ENCODE results near the gene DYRK1A. TPM values are rescaled to one million over a fixed set of nuclear protein-coding genes. Genes with fewer than 3 reads are reported as not detected.

Gene DYRK1A
- total RNA-seq, 1 experiment from 2014 or later = 49.3 TPM

- BruUV-seq (replicated peaks) = no TSS peak
- H3K9ac ChIP-seq (ENCODE audit: low read length) = no peak overlapping the region
- DNase-seq (ENCODE audit: low read depth, low spot score) (no peak), ATAC-seq (no peak)
- H3K79me2 ChIP-seq (ENCODE audit: insufficient read depth, low read length) = no peaks in the 10 kb centered on the region
- no peak overlapping the region for H3K4me2 ChIP-seq (ENCODE audit: low read length)
- POLR2A ChIA-PET = no interaction called here
- no peaks in the 10 kb centered on the region for H3K27me3 ChIP-seq (ENCODE audit: insufficient read depth, low read length)
- no peaks in the 10 kb centered on the region for H3K9me3 ChIP-seq (ENCODE audit: control insufficient read depth in 1 of 2, insufficient read depth in 1 of 2, low read depth in 1 of 2, low read length in 2 of 2)
- CTCF ChIA-PET = no interaction called here
- H4K20me1 ChIP-seq (ENCODE audit: insufficient read depth) = no peaks in the 10 kb centered on the region
- no peaks in the 10 kb centered on the region for H3K9me2 ChIP-seq (ENCODE audit: insufficient read depth)
- H3K4me3 ChIP-seq (replicated peaks in 1 of 2; ENCODE audit: low read depth in 1 of 2, low read length in 2 of 2) = no peak overlapping the region
- TF ChIP-seq ELF1 (IDR thresholded peaks at IDR 0.05; ENCODE audit: borderline replicate concordance, low read depth) (no peak), RAD21 (IDR thresholded peaks at IDR 0.05; ENCODE audit: low read depth) (no peak), EZH2 (IDR thresholded peaks at IDR 0.05) (no peak)
- H3K36me3 ChIP-seq (ENCODE audit: control insufficient read depth in 1 of 2, insufficient read depth in 2 of 2, low read length in 2 of 2) = no peaks in the 10 kb centered on the region; a peak in 2 of 4 replicates
- RAD21 ChIA-PET (ENCODE audit: low non-redundant PET in 1 of 2, low total read pairs in 2 of 2, uncharacterized antibody in 2 of 2, unreplicated experiment in 2 of 2) = no interaction called here
- H2AFZ ChIP-seq (ENCODE audit: low read depth, low read length, poor library complexity, severe bottlenecking) = no peak overlapping the region
- H3K4me1 ChIP-seq (ENCODE audit: control insufficient read depth in 1 of 2, insufficient read depth in 2 of 2, low read length in 2 of 2) = no peaks in the 10 kb centered on the region
- intact Hi-C loops (cut with micrococcal nuclease) = no loop called here
- no peak overlapping the region for H3K27ac ChIP-seq (ENCODE audit: low read depth, low read length)
These were observed 154.2 kb downstream of the DYRK1A start for GRCh38 chr21:37520801-37521200.

- no peak for DNase-seq (ENCODE audit: low read depth, low spot score)
- Histone ChIP-seq H3K4me2 (ENCODE audit: low read length) (no peak overlapping the region), H3K79me2 (ENCODE audit: insufficient read depth, low read length) (no peaks in the 10 kb centered on the region), H3K4me1 (ENCODE audit: control insufficient read depth in 1 of 2, insufficient read depth in 2 of 2, low read length in 2 of 2) (no peaks in the 10 kb centered on the region), H4K20me1 (ENCODE audit: insufficient read depth) (no peaks in the 10 kb centered on the region), H3K4me3 (replicated peaks in 1 of 2; ENCODE audit: low read depth in 1 of 2, low read length in 2 of 2) (no peak overlapping the region), H3K9ac (ENCODE audit: low read length) (no peak overlapping the region), H3K27ac (ENCODE audit: low read depth, low read length) (no peak overlapping the region), H3K9me2 (ENCODE audit: insufficient read depth) (no peaks in the 10 kb centered on the region), H3K27me3 (ENCODE audit: insufficient read depth, low read length) (no peaks in the 10 kb centered on the region), H3K36me3 (ENCODE audit: control insufficient read depth in 1 of 2, insufficient read depth in 2 of 2, low read length in 2 of 2) (no peaks in the 10 kb centered on the region; a peak in 2 of 4 replicates), H2AFZ (ENCODE audit: low read depth, low read length, poor library complexity, severe bottlenecking) (no peak overlapping the region), H3K9me3 (ENCODE audit: control insufficient read depth in 1 of 2, insufficient read depth in 1 of 2, low read depth in 1 of 2, low read length in 2 of 2) (no peaks in the 10 kb centered on the region)
- BruUV-seq (replicated peaks) = no TSS peak
- CTCF ChIA-PET = no interaction called here
- RAD21 ChIA-PET (ENCODE audit: low non-redundant PET in 1 of 2, low total read pairs in 2 of 2, uncharacterized antibody in 2 of 2, unreplicated experiment in 2 of 2) = no interaction called here
- POLR2A ChIA-PET = no interaction called here
- ATAC-seq = no peak
- no peak for TF ChIP-seq TCF7L2 (IDR thresholded peaks at IDR 0.05; ENCODE audit: borderline replicate concordance, extremely low read depth, insufficient read depth, insufficient read length)
- TF ChIP-seq MAX (IDR thresholded peaks at IDR 0.05) = no peak
- TF ChIP-seq YY1 (IDR thresholded peaks at IDR 0.05; ENCODE audit: extremely low read depth, insufficient replicate concordance, low read depth, low read length) = no peak
- TF ChIP-seq ATF3 (IDR thresholded peaks at IDR 0.05) = no peak
- no peak for TF ChIP-seq EZH2 (IDR thresholded peaks at IDR 0.05)
- TF ChIP-seq REST (IDR thresholded peaks at IDR 0.05; ENCODE audit: low read depth) = no peak
- TF ChIP-seq CTCF (IDR thresholded peaks at IDR 0.05 in 2 of 3, conservative IDR thresholded peaks at IDR 0.05 in 1 of 3; ENCODE audit: borderline replicate concordance in 1 of 3, insufficient read depth in 1 of 3, low read depth in 2 of 3, low read length in 2 of 3) = no peak
- no peak for TF ChIP-seq ZFX (IDR thresholded peaks at IDR 0.05)
- TF ChIP-seq ELF1 (IDR thresholded peaks at IDR 0.05; ENCODE audit: borderline replicate concordance, low read depth) = no peak
- TF ChIP-seq ZBTB33 (IDR thresholded peaks at IDR 0.05; ENCODE audit: extremely low read depth, insufficient replicate concordance, low read length) = no peak
- TF ChIP-seq SIN3A (IDR thresholded peaks at IDR 0.05; ENCODE audit: low read depth) = no peak
- intact Hi-C loops (cut with micrococcal nuclease) = no loop called here
These were observed 155.1 kb downstream of the DYRK1A start for GRCh38 chr21:37521658-37522057.
